Measurements from ENCODE around the gene HS3ST5. TPM values are rescaled to one million over a fixed set of nuclear protein-coding genes. Genes with fewer than 3 reads are reported as not detected.

The HS3ST5 gene
- total RNA-seq, 1 experiment from 2014 or later = 8.7 TPM

GRCh38 chr6:114171473-114171872 lies 171.3 kb downstream of the HS3ST5 start (continued):
- TF ChIP-seq HMGA2 (CRISPR knock-in tag; IDR thresholded peaks at IDR 0.05) = no peak
- no peak for TF ChIP-seq GRHL2 (CRISPR knock-in tag; IDR thresholded peaks at IDR 0.05; ENCODE audit: insufficient replicate concordance, severe bottlenecking)

GRCh38 chr6:114170958-114171387 lies 171.8 kb downstream of the HS3ST5 start:
- no peak overlapping the region for H3K4me3 Mint-ChIP-seq
- TF ChIP-seq ZNF232 (CRISPR knock-in tag; IDR thresholded peaks at IDR 0.05) (no peak), ZNF416 (CRISPR knock-in tag; IDR thresholded peaks at IDR 0.05) (no peak), NR2C2 (CRISPR knock-in tag; IDR thresholded peaks at IDR 0.05) (no peak), ZNF219 (CRISPR knock-in tag; IDR thresholded peaks at IDR 0.05; ENCODE audit: borderline replicate concordance) (no peak), NR1H2 (CRISPR knock-in tag; IDR thresholded peaks at IDR 0.05) (no peak), ZNF396 (CRISPR knock-in tag; IDR thresholded peaks at IDR 0.05; ENCODE audit: borderline replicate concordance) (no peak), SOX15 (CRISPR knock-in tag; IDR thresholded peaks at IDR 0.05) (no peak), JUN (CRISPR knock-in tag; IDR thresholded peaks at IDR 0.05) (no peak), RORB (CRISPR knock-in tag; IDR thresholded peaks at IDR 0.05) (no peak), NFYB (CRISPR knock-in tag; conservative IDR thresholded peaks at IDR 0.05; ENCODE audit: low read depth) (no peak), CBFB (CRISPR knock-in tag; IDR thresholded peaks at IDR 0.05; ENCODE audit: low read depth) (no peak), GRHL2 (CRISPR knock-in tag; IDR thresholded peaks at IDR 0.05; ENCODE audit: insufficient replicate concordance, severe bottlenecking) (no peak), KAT7 (CRISPR knock-in tag; IDR thresholded peaks at IDR 0.05; ENCODE audit: borderline replicate concordance) (no peak), ATF3 (CRISPR knock-in tag; conservative IDR thresholded peaks at IDR 0.05) (no peak), HMGA2 (CRISPR knock-in tag; IDR thresholded peaks at IDR 0.05) (no peak), ZNF263 (CRISPR knock-in tag; IDR thresholded peaks at IDR 0.05; ENCODE audit: low read depth) (no peak)
- TF ChIP-seq, protein P1, sequence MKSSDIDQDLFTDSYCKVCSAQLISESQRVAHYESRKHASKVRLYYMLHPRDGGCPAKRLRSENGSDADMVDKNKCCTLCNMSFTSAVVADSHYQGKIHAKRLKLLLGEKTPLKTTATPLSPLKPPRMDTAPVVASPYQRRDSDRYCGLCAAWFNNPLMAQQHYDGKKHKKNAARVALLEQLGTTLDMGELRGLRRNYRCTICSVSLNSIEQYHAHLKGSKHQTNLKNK (CRISPR knock-in tag; IDR thresholded peaks at IDR 0.05) = no peak
- TF ChIP-seq, protein P2, sequence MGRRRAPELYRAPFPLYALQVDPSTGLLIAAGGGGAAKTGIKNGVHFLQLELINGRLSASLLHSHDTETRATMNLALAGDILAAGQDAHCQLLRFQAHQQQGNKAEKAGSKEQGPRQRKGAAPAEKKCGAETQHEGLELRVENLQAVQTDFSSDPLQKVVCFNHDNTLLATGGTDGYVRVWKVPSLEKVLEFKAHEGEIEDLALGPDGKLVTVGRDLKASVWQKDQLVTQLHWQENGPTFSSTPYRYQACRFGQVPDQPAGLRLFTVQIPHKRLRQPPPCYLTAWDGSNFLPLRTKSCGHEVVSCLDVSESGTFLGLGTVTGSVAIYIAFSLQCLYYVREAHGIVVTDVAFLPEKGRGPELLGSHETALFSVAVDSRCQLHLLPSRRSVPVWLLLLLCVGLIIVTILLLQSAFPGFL (CRISPR knock-in tag; IDR thresholded peaks at IDR 0.05; ENCODE audit: borderline replicate concordance) = no peak
- TF ChIP-seq, protein P3, sequence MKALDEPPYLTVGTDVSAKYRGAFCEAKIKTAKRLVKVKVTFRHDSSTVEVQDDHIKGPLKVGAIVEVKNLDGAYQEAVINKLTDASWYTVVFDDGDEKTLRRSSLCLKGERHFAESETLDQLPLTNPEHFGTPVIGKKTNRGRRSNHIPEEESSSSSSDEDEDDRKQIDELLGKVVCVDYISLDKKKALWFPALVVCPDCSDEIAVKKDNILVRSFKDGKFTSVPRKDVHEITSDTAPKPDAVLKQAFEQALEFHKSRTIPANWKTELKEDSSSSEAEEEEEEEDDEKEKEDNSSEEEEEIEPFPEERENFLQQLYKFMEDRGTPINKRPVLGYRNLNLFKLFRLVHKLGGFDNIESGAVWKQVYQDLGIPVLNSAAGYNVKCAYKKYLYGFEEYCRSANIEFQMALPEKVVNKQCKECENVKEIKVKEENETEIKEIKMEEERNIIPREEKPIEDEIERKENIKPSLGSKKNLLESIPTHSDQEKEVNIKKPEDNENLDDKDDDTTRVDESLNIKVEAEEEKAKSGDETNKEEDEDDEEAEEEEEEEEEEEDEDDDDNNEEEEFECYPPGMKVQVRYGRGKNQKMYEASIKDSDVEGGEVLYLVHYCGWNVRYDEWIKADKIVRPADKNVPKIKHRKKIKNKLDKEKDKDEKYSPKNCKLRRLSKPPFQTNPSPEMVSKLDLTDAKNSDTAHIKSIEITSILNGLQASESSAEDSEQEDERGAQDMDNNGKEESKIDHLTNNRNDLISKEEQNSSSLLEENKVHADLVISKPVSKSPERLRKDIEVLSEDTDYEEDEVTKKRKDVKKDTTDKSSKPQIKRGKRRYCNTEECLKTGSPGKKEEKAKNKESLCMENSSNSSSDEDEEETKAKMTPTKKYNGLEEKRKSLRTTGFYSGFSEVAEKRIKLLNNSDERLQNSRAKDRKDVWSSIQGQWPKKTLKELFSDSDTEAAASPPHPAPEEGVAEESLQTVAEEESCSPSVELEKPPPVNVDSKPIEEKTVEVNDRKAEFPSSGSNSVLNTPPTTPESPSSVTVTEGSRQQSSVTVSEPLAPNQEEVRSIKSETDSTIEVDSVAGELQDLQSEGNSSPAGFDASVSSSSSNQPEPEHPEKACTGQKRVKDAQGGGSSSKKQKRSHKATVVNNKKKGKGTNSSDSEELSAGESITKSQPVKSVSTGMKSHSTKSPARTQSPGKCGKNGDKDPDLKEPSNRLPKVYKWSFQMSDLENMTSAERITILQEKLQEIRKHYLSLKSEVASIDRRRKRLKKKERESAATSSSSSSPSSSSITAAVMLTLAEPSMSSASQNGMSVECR (CRISPR knock-in tag; IDR thresholded peaks at IDR 0.05; ENCODE audit: borderline replicate concordance) = no peak
- TF ChIP-seq, protein P4, sequence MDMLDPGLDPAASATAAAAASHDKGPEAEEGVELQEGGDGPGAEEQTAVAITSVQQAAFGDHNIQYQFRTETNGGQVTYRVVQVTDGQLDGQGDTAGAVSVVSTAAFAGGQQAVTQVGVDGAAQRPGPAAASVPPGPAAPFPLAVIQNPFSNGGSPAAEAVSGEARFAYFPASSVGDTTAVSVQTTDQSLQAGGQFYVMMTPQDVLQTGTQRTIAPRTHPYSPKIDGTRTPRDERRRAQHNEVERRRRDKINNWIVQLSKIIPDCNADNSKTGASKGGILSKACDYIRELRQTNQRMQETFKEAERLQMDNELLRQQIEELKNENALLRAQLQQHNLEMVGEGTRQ (CRISPR knock-in tag; IDR thresholded peaks at IDR 0.05) = no peak
- H3K4me1 Mint-ChIP-seq = peaks cover 60% of the 10 kb centered on the region
- H3K27ac Mint-ChIP-seq = no peak overlapping the region
- no peaks in the 10 kb centered on the region for H3K27me3 Mint-ChIP-seq (ENCODE audit: low read depth)
- DNase-seq (ENCODE audit: low spot score) (no peak), ATAC-seq (no peak)
- CTCF ChIA-PET = interaction anchor here (1.3 kb wide), 1 partner anchor 63 kb away, joined by 5 read pairs; no protein-coding TSS in a partner anchor
- H3K9me3 Mint-ChIP-seq = no peaks in the 10 kb centered on the region
- no peaks in the 10 kb centered on the region for H3K36me3 Mint-ChIP-seq
- POLR2A ChIA-PET = no interaction called here

Data from WTC11 (cell line).